Duodenal mucosa (tissue), 2 donors: ENCODE measurements around the gene METRNL.

ENCODE experiments used
- H3K27ac ChIP-seq: one replicate; pipeline ENCODE4 v1.7.0; 2013; ENCODE audit warnings: low read depth, low read length
- H3K27me3 ChIP-seq, 2 donors: one replicate each; pipeline ENCODE4 v1.7.0; 2013; ENCODE audit warnings: low read length in 2 of 2, control low read depth in 1 of 2; ENCODE audit not compliant: insufficient read depth in 2 of 2, control insufficient read depth in 1 of 2
- H3K36me3 ChIP-seq, 2 donors: one replicate each; pipeline ENCODE4 v1.7.0; 2013; ENCODE audit warnings: low read length in 2 of 2, control low read depth in 1 of 2; ENCODE audit not compliant: insufficient read depth in 2 of 2, control insufficient read depth in 1 of 2
- H3K4me1 ChIP-seq, 2 donors: one replicate each; pipeline ENCODE4 v1.7.0; 2013; ENCODE audit warnings: low read length in 2 of 2, control low read depth in 1 of 2; ENCODE audit not compliant: insufficient read depth in 2 of 2, control insufficient read depth in 1 of 2
- H3K4me3 ChIP-seq, 2 donors: one replicate each; pipeline ENCODE4 v1.7.0; 2013; ENCODE audit warnings: low read length in 2 of 2, low read depth in 1 of 2
- H3K9ac ChIP-seq, 2 donors: one replicate each; pipeline ENCODE4 v1.7.0; 2013; ENCODE audit warnings: low read length in 2 of 2, low read depth in 1 of 2
- H3K9me3 ChIP-seq, 2 donors: one replicate each; pipeline ENCODE4 v1.7.0; 2013; ENCODE audit warnings: low read length in 2 of 2, control low read depth in 1 of 2; ENCODE audit not compliant: control insufficient read depth in 1 of 2

Gene METRNL

GRCh38 chr17:83085103-83085502, 5.7 kb downstream of the METRNL start:
- Histone ChIP-seq H3K4me3 (peak overlapping the region in 1 of 2 donors; percentile 43), H3K36me3 (peaks cover 17 to 28% of the 10 kb centered on the region in 2 donors), H3K27ac (no peak overlapping the region), H3K9me3 (no peaks in the 10 kb centered on the region), H3K4me1 (peaks cover 54 to 76% of the 10 kb centered on the region in 2 donors), H3K27me3 (no peaks in the 10 kb centered on the region), H3K9ac (no peak overlapping the region)

DNA sequence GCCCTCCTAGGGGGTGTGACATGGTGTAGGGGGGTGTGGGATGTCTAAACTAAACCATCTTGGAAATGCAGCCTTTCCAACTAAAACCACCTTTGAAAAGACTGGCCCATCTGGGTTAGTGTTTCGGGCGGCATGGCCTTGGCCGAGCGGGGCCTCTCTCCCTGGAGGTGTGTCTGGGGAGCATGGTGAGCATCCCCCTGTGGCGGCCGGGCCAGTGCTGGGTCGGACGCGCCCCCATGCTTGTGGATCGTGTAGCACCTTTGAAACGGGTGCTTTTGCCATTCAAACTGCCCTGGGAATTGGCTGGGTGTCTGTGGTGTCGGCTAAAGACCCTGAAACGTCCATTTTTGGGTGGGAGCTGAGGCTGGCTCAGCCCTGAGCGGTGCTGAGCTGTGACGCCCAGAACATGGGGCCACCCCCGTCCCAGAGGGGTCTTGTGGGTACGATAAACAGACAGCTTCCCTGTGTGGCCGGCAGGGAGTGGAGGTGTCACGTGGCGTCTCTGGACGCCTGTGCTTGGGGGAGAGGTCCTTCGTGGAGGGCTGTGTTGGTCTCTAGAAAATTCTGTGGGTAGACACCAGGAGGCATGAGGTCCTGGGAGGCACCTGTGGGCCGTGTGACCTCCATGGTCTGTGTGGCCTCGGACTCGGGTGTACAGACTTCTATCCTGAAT, 6.3 kb downstream of the METRNL start:
- H3K27me3 ChIP-seq = no peaks in the 10 kb centered on the region
- H3K9me3 ChIP-seq = no peaks in the 10 kb centered on the region
- no peak overlapping the region for H3K27ac ChIP-seq
- H3K4me3 ChIP-seq = peak overlapping the region in 1 of 2 donors; percentile 22
- H3K4me1 ChIP-seq = peaks cover 57 to 80% of the 10 kb centered on the region in 2 donors
- H3K36me3 ChIP-seq = peaks cover 17 to 28% of the 10 kb centered on the region in 2 donors
- peak overlapping the region in 1 of 2 donors; percentile 10 for H3K9ac ChIP-seq

DNA sequence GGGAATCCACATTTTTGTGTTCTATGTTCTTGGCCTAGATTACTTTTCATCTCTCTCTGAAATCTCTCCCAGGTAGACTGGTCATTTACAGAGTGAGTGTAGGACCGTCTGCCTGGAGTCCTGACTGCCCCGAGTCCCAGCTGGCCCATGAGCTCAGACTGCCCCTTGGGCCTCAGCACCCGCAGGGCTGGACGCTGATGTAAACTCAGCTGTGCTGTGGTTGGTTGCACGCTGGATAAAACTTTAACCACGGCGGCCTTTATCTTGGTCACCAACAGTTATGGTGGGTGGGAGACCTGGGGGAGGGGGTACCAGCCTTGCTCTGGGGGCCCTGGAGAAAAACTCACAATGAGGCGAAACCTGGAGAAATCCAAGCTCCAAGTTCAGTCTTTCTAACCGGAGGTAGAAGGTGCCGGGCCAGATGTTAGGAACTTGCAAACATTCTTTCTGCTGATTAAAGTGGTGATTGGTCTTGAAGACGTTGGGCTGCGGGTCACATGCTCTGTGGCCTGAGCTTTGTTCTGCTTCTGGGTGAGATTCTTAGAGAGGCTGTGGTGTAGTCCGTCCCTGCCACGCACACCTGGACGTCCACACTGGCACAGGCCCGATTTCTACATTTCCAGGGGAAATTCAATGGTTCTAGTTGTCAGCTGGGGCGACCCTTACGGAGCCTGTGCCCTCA, 6.9 kb downstream of the METRNL start:
- Histone ChIP-seq H3K4me1 (peaks cover 64 to 86% of the 10 kb centered on the region in 2 donors), H3K4me3 (peak overlapping the region in 1 of 2 donors; percentile 22)

GRCh38 chr17:83086907-83087787, 7.7 kb downstream of the METRNL start:
- peaks cover 17 to 28% of the 10 kb centered on the region in 2 donors for H3K36me3 ChIP-seq
- H3K4me3 ChIP-seq = no peak overlapping the region
- peaks cover 66 to 83% of the 10 kb centered on the region in 2 donors for H3K4me1 ChIP-seq
- no peaks in the 10 kb centered on the region for H3K9me3 ChIP-seq
- H3K9ac ChIP-seq = no peak overlapping the region
- H3K27ac ChIP-seq = no peak overlapping the region
- no peaks in the 10 kb centered on the region for H3K27me3 ChIP-seq

More for the DNA sequence above, 6.9 kb downstream of the METRNL start:
- Histone ChIP-seq H3K27ac (no peak overlapping the region), H3K27me3 (no peaks in the 10 kb centered on the region), H3K9ac (peak overlapping the region in 1 of 2 donors; percentile 10), H3K36me3 (peaks cover 17 to 28% of the 10 kb centered on the region in 2 donors), H3K9me3 (no peaks in the 10 kb centered on the region)

- Histone ChIP-seq H3K9ac (no peak overlapping the region), H3K36me3 (peaks cover 13 to 29% of the 10 kb centered on the region in 2 donors), H3K9me3 (no peaks in the 10 kb centered on the region), H3K4me3 (no peak overlapping the region), H3K27me3 (no peaks in the 10 kb centered on the region), H3K27ac (no peak overlapping the region), H3K4me1 (peaks cover 62 to 80% of the 10 kb centered on the region in 2 donors)
Measured at GRCh38 chr17:83087788-83088360, 8.5 kb downstream of the METRNL start.

DNA sequence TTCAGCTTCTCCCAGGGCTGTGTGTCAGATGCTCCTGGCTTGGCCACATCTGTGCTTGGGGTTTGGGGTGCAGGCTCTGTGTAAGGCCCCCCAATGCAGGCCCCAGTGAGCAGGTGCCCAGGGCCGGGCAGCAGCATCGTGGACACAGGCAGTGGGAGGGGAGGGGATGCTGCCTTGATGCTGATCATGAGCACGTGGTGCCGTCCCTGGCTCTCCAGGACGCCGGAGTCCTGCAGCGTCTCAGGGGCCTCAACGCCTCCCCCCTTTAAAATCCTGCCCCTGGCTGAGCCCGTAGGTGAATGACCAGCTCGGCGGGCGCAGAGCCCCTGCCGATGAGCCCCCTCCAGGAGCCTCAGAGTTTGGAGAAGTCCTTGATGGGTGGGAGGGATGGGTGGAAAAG, 9.0 kb downstream of the METRNL start:
- Histone ChIP-seq H3K27me3 (no peaks in the 10 kb centered on the region), H3K9me3 (no peaks in the 10 kb centered on the region), H3K4me1 (peaks cover 59 to 79% of the 10 kb centered on the region in 2 donors), H3K4me3 (no peak overlapping the region), H3K9ac (no peak overlapping the region), H3K36me3 (peaks cover 18 to 31% of the 10 kb centered on the region in 2 donors), H3K27ac (no peak overlapping the region)

GRCh38 chr17:83088909-83089308, 9.5 kb downstream of the METRNL start:
- peak overlapping the region in 1 of 2 donors; percentile 35 for H3K4me3 ChIP-seq
- no peaks in the 10 kb centered on the region for H3K27me3 ChIP-seq
- peaks cover 54 to 74% of the 10 kb centered on the region in 2 donors for H3K4me1 ChIP-seq
- peak overlapping the region; percentile 50 for H3K27ac ChIP-seq
- H3K9ac ChIP-seq = peak overlapping the region in 1 of 2 donors; percentile 49
- H3K9me3 ChIP-seq = no peaks in the 10 kb centered on the region
- peaks cover 18 to 35% of the 10 kb centered on the region in 2 donors for H3K36me3 ChIP-seq

DNA sequence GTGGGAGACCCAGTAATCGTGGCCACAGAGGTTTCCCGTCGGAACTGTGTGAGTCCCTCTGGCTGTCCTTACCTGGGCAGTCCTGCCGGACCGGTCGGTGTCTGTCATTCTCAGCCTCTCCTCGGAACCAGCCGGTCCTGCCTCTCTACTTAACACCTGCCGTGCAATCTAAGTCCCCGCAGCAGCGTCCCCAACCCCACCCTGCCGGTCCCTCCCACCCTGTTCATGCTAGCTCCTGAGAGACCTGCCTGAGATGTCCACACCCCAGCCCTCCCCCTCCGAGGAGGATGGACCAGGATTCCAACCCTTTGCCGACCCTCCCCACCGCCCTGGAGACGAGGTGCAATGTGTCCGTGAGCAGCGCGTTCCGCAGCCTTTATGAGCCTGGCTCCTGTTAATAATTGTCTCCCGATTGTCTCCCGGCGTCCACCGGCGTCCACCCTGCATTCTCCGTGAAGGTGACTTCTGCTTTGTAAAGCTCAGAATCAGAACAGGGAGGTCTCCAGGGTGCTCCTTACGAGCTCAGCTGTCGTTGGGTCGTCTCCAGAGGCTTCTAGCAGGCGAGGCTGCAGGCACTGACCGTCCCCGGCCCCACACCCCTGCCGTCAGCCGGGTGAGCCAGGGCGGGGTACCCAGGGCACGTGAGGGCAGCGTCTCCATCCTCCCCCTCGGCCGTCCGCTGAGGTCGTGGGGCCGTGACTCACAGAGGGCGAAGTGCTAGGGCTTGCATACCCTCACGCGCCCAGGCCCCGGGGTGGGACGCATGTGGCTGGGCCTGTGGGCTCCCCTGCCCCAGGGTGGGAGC, 10.1 kb downstream of the METRNL start:
- Histone ChIP-seq H3K9ac (peak overlapping the region in 1 of 2 donors; percentile 49), H3K36me3 (peaks cover 25 to 42% of the 10 kb centered on the region in 2 donors), H3K9me3 (no peaks in the 10 kb centered on the region), H3K4me3 (peak overlapping the region; percentile 16 to 35), H3K4me1 (peaks cover 49 to 68% of the 10 kb centered on the region in 2 donors), H3K27me3 (no peaks in the 10 kb centered on the region), H3K27ac (peak overlapping the region; percentile 50)
